ENCODE measurements around the gene NPIPA3.
"Not testable (repeated sequence)": the region's sequence is repeated elsewhere in the genome, so short reads cannot be mapped to it uniquely, and the experiment has no call there.

The NPIPA3 gene

GRCh38 chr16:14672403-14672971, 30.7 kb upstream of the NPIPA3 start:
- Histone ChIP-seq H3K27ac (no peak overlapping the region), H3K36me3 (peaks cover 13% of the 10 kb centered on the region), H3K4me3 (ENCODE audit: low read depth, low read length) (no peak overlapping the region), H3K9me3 (ENCODE audit: severe bottlenecking) (no peaks in the 10 kb centered on the region), H3K27me3 (ENCODE audit: insufficient read depth, low read depth, severe bottlenecking) (no peaks in the 10 kb centered on the region)
- no peak for DNase-seq
- no peak for TF ChIP-seq CTCF (IDR thresholded peaks at IDR 0.05; ENCODE audit: low read depth, low read length)

- no peaks in the 10 kb centered on the region for H3K36me3 ChIP-seq
- DNase-seq, result no peak
Observed at GRCh38 chr16:14676633-14677032, 26.6 kb upstream of the NPIPA3 start.

GRCh38 chr16:14677627-14678026, 25.6 kb upstream of the NPIPA3 start:
- H3K4me3 ChIP-seq (ENCODE audit: low read depth, low read length), result no peak overlapping the region
- TF ChIP-seq CTCF (IDR thresholded peaks at IDR 0.05; ENCODE audit: low read depth, low read length), result no peak
- H3K27me3 ChIP-seq (ENCODE audit: insufficient read depth, low read depth, severe bottlenecking), result no peaks in the 10 kb centered on the region
- no peaks in the 10 kb centered on the region for H3K9me3 ChIP-seq (ENCODE audit: severe bottlenecking)
- no peak for DNase-seq
- H3K27ac ChIP-seq, result no peak overlapping the region
- no peaks in the 10 kb centered on the region for H3K36me3 ChIP-seq

More at GRCh38 chr16:14676633-14677032, 26.6 kb upstream of the NPIPA3 start:
- Histone ChIP-seq H3K27ac (no peak overlapping the region), H3K4me3 (ENCODE audit: low read depth, low read length) (no peak overlapping the region), H3K27me3 (ENCODE audit: insufficient read depth, low read depth, severe bottlenecking) (no peaks in the 10 kb centered on the region), H3K9me3 (ENCODE audit: severe bottlenecking) (no peaks in the 10 kb centered on the region)
- no peak for TF ChIP-seq CTCF (IDR thresholded peaks at IDR 0.05; ENCODE audit: low read depth, low read length)

GRCh38 chr16:14678748-14679497, 24.3 kb upstream of the NPIPA3 start:
- DNase-seq, result no peak
- H3K36me3 ChIP-seq, result no peaks in the 10 kb centered on the region
- H3K27ac ChIP-seq, result no peak overlapping the region
- no peak for TF ChIP-seq CTCF (IDR thresholded peaks at IDR 0.05; ENCODE audit: low read depth, low read length)
- H3K4me3 ChIP-seq (ENCODE audit: low read depth, low read length), result no peak overlapping the region
- H3K27me3 ChIP-seq (ENCODE audit: insufficient read depth, low read depth, severe bottlenecking), result no peaks in the 10 kb centered on the region
- H3K9me3 ChIP-seq (ENCODE audit: severe bottlenecking), result no peaks in the 10 kb centered on the region

- not testable (repeated sequence) for H3K36me3 ChIP-seq; H3K27ac ChIP-seq; H3K9me3 ChIP-seq (ENCODE audit: severe bottlenecking); DNase-seq; H3K27me3 ChIP-seq (ENCODE audit: insufficient read depth, low read depth, severe bottlenecking); H3K4me3 ChIP-seq (ENCODE audit: low read depth, low read length)
Observed at GRCh38 chr16:14680396-14680795, 22.8 kb upstream of the NPIPA3 start.

- Histone ChIP-seq H3K27me3 (ENCODE audit: insufficient read depth, low read depth, severe bottlenecking) (no peaks in the 10 kb centered on the region), H3K4me3 (ENCODE audit: low read depth, low read length) (no peak overlapping the region), H3K9me3 (ENCODE audit: severe bottlenecking) (no peaks in the 10 kb centered on the region), H3K27ac (no peak overlapping the region), H3K36me3 (no peaks in the 10 kb centered on the region)
- no peak for TF ChIP-seq CTCF (IDR thresholded peaks at IDR 0.05; ENCODE audit: low read depth, low read length)
- no peak for DNase-seq
Observed at GRCh38 chr16:14681115-14681514, 22.1 kb upstream of the NPIPA3 start.

Data from WERI-Rb-1 (cell line).